CD14-positive monocyte (primary cell): ENCODE results near the gene ERBB4. TPM values are rescaled to one million over a fixed set of nuclear protein-coding genes. Genes with fewer than 3 reads are reported as not detected.

ENCODE experiments used
- DNase-seq, 3 donors: peaks; one replicate each; pipeline ENCODE4 v3.0.0-alpha.2; 2011 to 2022
- H2AFZ ChIP-seq: 2 replicates; pipeline ENCODE4 v1.6.0; 2012; ENCODE audit warnings: mild to moderate bottlenecking, low read depth, low read length, inconsistent platforms; ENCODE audit not compliant: insufficient read depth, poor library complexity, severe bottlenecking
- H3K27ac ChIP-seq, 2 donors: 1 replicate in 1 of 2; 2 replicates in 1 of 2; pipeline ENCODE4 v1.5.1; 2012 to 2013; ENCODE audit warnings: low read length in 2 of 2, control low read depth in 1 of 2, inconsistent platforms in 1 of 2, low read depth in 1 of 2, mild to moderate bottlenecking in 1 of 2
- H3K27me3 ChIP-seq, 2 donors: one replicate each; pipeline versions ENCODE4 v1.6.0 to v1.6.1; 2011 to 2013; ENCODE audit warnings: low read length in 2 of 2; ENCODE audit not compliant: control insufficient read depth in 2 of 2, insufficient read depth in 2 of 2
- H3K36me3 ChIP-seq, 2 donors: replicated peaks in 1 of 2; 1 replicate in 1 of 2; 2 replicates in 1 of 2; pipeline versions ENCODE4 v1.5.1 to v1.6.1; 2012 to 2013; ENCODE audit warnings: low read length in 2 of 2, control low read depth in 1 of 2, inconsistent platforms in 1 of 2, mild to moderate bottlenecking in 1 of 2; ENCODE audit not compliant: insufficient read depth in 2 of 2, control insufficient read depth in 1 of 2
- H3K4me1 ChIP-seq, 2 donors: 1 replicate in 1 of 2; 2 replicates in 1 of 2; pipeline versions ENCODE4 v1.5.1 to v1.6.1; 2012 to 2013; ENCODE audit warnings: low read length in 2 of 2, control low read depth in 1 of 2, inconsistent platforms in 1 of 2, mild to moderate bottlenecking in 1 of 2, moderate library complexity in 1 of 2; ENCODE audit not compliant: insufficient read depth in 2 of 2, control insufficient read depth in 1 of 2
- H3K4me2 ChIP-seq: replicated peaks from 2 replicates; pipeline ENCODE3; 2012; ENCODE audit warnings: low read length, moderate library complexity, mild to moderate bottlenecking; ENCODE audit not compliant: poor library complexity, severe bottlenecking; ENCODE audit errors: extremely low read depth
- H3K4me3 ChIP-seq, 3 experiments: fragments of 200-600 bp in 1 of 3; sonication (generic) in 1 of 3; replicated peaks in 1 of 3; 1 replicate in 2 of 3; 2 replicates in 1 of 3; pipeline ENCODE4 v1.5.1; 2011 to 2013; ENCODE audit warnings: low read length in 3 of 3, mild to moderate bottlenecking in 3 of 3, control low read depth in 2 of 3, low read depth in 2 of 3, inconsistent platforms in 1 of 3, moderate library complexity in 1 of 3
- H3K79me2 ChIP-seq: 2 replicates; pipeline ENCODE4 v1.6.0; 2012; ENCODE audit warnings: mild to moderate bottlenecking, control low read depth, inconsistent platforms, low read length, moderate library complexity; ENCODE audit not compliant: insufficient read depth
- H3K9ac ChIP-seq: 2 replicates; pipeline ENCODE4 v1.6.0; 2017; ENCODE audit warnings: low read length, mild to moderate bottlenecking; ENCODE audit not compliant: insufficient read depth, poor library complexity, severe bottlenecking
- H3K9me3 ChIP-seq, 2 donors: replicated peaks in 1 of 2; 1 replicate in 1 of 2; 2 replicates in 1 of 2; pipeline versions ENCODE4 v1.5.1 to v1.6.1; 2012 to 2013; ENCODE audit warnings: low read length in 2 of 2, control low read depth in 1 of 2; ENCODE audit not compliant: control insufficient read depth in 1 of 2, insufficient read depth in 1 of 2
- H4K20me1 ChIP-seq: 2 replicates; pipeline ENCODE4 v1.6.0; 2012; ENCODE audit warnings: mild to moderate bottlenecking, low read length, control low read depth, moderate library complexity; ENCODE audit not compliant: insufficient read depth
- H3K27ac Mint-ChIP-seq, 7 donors: one replicate each; pipeline ENCODE4 v1.8.0; 2020; ENCODE audit warnings: mild to moderate bottlenecking in 7 of 7, mixed read lengths in 7 of 7, moderate library complexity in 6 of 7, inconsistent platforms in 2 of 7
- H3K27me3 Mint-ChIP-seq, 3 donors: one replicate each; pipeline ENCODE4 v1.8.0; 2021 to 2022; ENCODE audit warnings: low read depth in 3 of 3, mild to moderate bottlenecking in 3 of 3, mixed read lengths in 3 of 3, moderate library complexity in 3 of 3, inconsistent platforms in 1 of 3
- H3K36me3 Mint-ChIP-seq, 2 donors: one replicate each; pipeline ENCODE4 v1.8.0; 2020; ENCODE audit warnings: mixed read lengths in 2 of 2, inconsistent platforms in 1 of 2, mild to moderate bottlenecking in 1 of 2
- H3K4me1 Mint-ChIP-seq: one replicate; pipeline ENCODE4 v1.8.0; 2020; ENCODE audit warnings: mild to moderate bottlenecking, mixed read lengths
- H3K4me3 Mint-ChIP-seq, 2 donors: one replicate each; pipeline ENCODE4 v1.8.0; 2020; ENCODE audit warnings: mild to moderate bottlenecking in 2 of 2, mixed read lengths in 2 of 2, moderate library complexity in 1 of 2
- H3K9me3 Mint-ChIP-seq, 7 donors: one replicate each; pipeline ENCODE4 v1.8.0; 2020 to 2022; ENCODE audit warnings: mixed read lengths in 7 of 7, mild to moderate bottlenecking in 6 of 7, moderate library complexity in 6 of 7, inconsistent platforms in 2 of 7
- WGBS: methylation state at CpG from one replicate; pipeline ENCODE4 v1.1.5; 2013; ENCODE audit warnings: missing lambda C conversion rate; ENCODE audit not compliant: insufficient coverage; 5-methylcytosine and 5-hydroxymethylcytosine counted together
- intact Hi-C, 2 donors: fragments of 100-400 bp; cut with micrococcal nuclease; formaldehyde crosslinking; loops; one replicate each; pipeline versions ENCODE4 v1.15.0 to v1.15.1; 2023
- polyA plus RNA-seq, 3 donors: library from polyadenylated mRNA; depleted of rRNA in 1 of 3; unstranded in 2 of 3; stranded (reverse) in 1 of 3; fragments of 300-500 nt in 2 of 3; fragments of >200 nt in 1 of 3; fragmentation: Illumina TruSeq in 2 of 3; gene quantifications; 1 replicate in 2 of 3; 2 replicates in 1 of 3; pipeline ENCODE4 v1.2.3, GENCODE V29; 2012 to 2021
- TF ChIP-seq, protein P1 (sequence below): fragments of 200-600 bp; IDR thresholded peaks from one replicate; pipeline ENCODE4 v1.8.0; 2022; ENCODE audit warnings: antibody characterized with exemption, mild to moderate bottlenecking

ERBB4 gene
- polyA plus RNA-seq, 3 donors, result not detected

DNA sequence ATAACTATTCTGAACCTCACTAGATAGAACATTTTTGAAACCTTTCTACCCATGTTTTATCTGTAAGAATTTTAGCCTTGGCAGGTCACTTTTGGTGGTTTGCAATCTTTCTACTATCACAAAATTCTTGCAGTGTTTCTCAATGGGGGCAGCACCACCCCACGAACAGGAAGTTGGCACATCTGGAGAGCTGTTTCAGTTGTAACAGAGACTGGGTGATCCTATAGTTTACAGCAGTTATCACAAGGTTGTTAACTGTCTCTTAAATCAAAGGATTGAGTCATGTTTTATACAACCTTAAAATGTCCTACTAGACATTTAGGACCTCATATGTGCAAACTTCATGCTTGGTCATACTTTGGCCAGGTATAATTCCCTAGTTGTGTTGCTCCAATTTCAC lies 829.2 kb downstream of the ERBB4 start:
- Histone ChIP-seq H3K4me1 (no peaks in the 10 kb centered on the region), H2AFZ (no peak overlapping the region), H3K9ac (no peak overlapping the region), H3K79me2 (no peaks in the 10 kb centered on the region), H4K20me1 (no peaks in the 10 kb centered on the region), H3K4me2 (no peak overlapping the region), H3K9me3 (no peaks in the 10 kb centered on the region), H3K27me3 (no peaks in the 10 kb centered on the region), H3K4me3 (no peak overlapping the region), H3K36me3 (no peaks in the 10 kb centered on the region), H3K27ac (no peak overlapping the region)
- no CpG with 5 or more reads among the region's 1 CpG for WGBS
- Mint-ChIP-seq H3K4me1 (peaks cover 6% of the 10 kb centered on the region), H3K36me3 (no peaks in the 10 kb centered on the region), H3K27ac (no peak overlapping the region), H3K9me3 (no peaks in the 10 kb centered on the region), H3K4me3 (no peak overlapping the region), H3K27me3 (peaks cover 0 to 1% (median 0%) of the 10 kb centered on the region in 3 donors)
- TF ChIP-seq, protein P1, sequence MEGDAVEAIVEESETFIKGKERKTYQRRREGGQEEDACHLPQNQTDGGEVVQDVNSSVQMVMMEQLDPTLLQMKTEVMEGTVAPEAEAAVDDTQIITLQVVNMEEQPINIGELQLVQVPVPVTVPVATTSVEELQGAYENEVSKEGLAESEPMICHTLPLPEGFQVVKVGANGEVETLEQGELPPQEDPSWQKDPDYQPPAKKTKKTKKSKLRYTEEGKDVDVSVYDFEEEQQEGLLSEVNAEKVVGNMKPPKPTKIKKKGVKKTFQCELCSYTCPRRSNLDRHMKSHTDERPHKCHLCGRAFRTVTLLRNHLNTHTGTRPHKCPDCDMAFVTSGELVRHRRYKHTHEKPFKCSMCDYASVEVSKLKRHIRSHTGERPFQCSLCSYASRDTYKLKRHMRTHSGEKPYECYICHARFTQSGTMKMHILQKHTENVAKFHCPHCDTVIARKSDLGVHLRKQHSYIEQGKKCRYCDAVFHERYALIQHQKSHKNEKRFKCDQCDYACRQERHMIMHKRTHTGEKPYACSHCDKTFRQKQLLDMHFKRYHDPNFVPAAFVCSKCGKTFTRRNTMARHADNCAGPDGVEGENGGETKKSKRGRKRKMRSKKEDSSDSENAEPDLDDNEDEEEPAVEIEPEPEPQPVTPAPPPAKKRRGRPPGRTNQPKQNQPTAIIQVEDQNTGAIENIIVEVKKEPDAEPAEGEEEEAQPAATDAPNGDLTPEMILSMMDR, result no peak
- DNase-seq, result no peak
- intact Hi-C loops, result no loop called here

DNA sequence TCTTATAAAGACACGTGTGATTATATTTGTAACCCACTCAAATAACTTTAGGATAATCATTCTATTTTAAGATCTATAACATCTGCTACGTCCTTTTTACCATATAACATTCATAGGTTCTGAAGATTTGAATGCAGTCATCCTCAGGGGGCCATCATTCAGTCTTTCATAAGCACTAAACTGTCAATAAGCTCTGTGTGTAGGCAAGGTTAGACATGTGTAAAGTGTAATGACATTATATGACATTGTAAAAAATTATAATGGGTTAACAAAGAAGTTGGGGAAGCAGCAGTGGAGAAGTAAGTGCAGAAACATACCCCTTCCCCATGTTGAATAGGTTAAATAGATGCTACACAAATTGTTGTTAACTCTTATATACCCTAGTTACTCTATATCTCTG lies 845.9 kb downstream of the ERBB4 start:
- DNase-seq, result no peak
- intact Hi-C loops, result no loop called here
- H3K4me1 ChIP-seq, result no peaks in the 10 kb centered on the region
- no peaks in the 10 kb centered on the region for H3K79me2 ChIP-seq
- no peak overlapping the region for H3K4me2 ChIP-seq
- H3K27me3 ChIP-seq, result no peaks in the 10 kb centered on the region
- no peak overlapping the region for H3K4me3 Mint-ChIP-seq
- no peak overlapping the region for H3K27ac ChIP-seq
- peaks cover 0 to 1% (median 0%) of the 10 kb centered on the region in 3 donors for H3K27me3 Mint-ChIP-seq
- no peaks in the 10 kb centered on the region for H3K36me3 ChIP-seq
- H3K4me3 ChIP-seq, result no peak overlapping the region
- TF ChIP-seq, protein P1, result no peak
- H4K20me1 ChIP-seq, result no peaks in the 10 kb centered on the region
- H2AFZ ChIP-seq, result no peak overlapping the region
- H3K27ac Mint-ChIP-seq, result no peak overlapping the region
- no peaks in the 10 kb centered on the region for H3K4me1 Mint-ChIP-seq
- WGBS, result no CpG with 5 or more reads among the region's 2 CpGs
- H3K9me3 ChIP-seq, result peaks cover 0 to 3% of the 10 kb centered on the region in 2 donors
- no peak overlapping the region for H3K9ac ChIP-seq
- peaks cover 0 to 6% (median 2%) of the 10 kb centered on the region in 7 donors for H3K9me3 Mint-ChIP-seq
- no peaks in the 10 kb centered on the region for H3K36me3 Mint-ChIP-seq
